GM10248 (cell line): Measurements from ENCODE around the gene TWIST2.

Experiments used
- CTCF ChIA-PET: fragments of 300-600 bp; sonication (Branson Sonifier 250); formaldehyde crosslinking; extraction: SDS; loops from one replicate; lab custom pipeline; 2021; ENCODE audit warnings: antibody characterized with exemption; lab: Yijun Ruan, JAX
- POLR2A ChIA-PET: fragments of 350-650 bp; sonication (Branson Sonifier 250); formaldehyde crosslinking; extraction: SDS; loops from one replicate; lab custom pipeline; 2020; ENCODE audit warnings: antibody characterized with exemption; lab: Yijun Ruan, JAX
- DNase-seq: peaks from one replicate; pipeline ENCODE4 v3.0.0; 2012; ENCODE audit errors: extremely low spot score
- TF ChIP-seq, protein P1 (sequence below): IDR thresholded peaks from 2 replicates; pipeline ENCODE4 v1.5.1; 2012; ENCODE audit warnings: mild to moderate bottlenecking, low read depth; ENCODE audit errors: extremely low read depth, missing control alignments, control extremely low read depth

The TWIST2 gene

DNA sequence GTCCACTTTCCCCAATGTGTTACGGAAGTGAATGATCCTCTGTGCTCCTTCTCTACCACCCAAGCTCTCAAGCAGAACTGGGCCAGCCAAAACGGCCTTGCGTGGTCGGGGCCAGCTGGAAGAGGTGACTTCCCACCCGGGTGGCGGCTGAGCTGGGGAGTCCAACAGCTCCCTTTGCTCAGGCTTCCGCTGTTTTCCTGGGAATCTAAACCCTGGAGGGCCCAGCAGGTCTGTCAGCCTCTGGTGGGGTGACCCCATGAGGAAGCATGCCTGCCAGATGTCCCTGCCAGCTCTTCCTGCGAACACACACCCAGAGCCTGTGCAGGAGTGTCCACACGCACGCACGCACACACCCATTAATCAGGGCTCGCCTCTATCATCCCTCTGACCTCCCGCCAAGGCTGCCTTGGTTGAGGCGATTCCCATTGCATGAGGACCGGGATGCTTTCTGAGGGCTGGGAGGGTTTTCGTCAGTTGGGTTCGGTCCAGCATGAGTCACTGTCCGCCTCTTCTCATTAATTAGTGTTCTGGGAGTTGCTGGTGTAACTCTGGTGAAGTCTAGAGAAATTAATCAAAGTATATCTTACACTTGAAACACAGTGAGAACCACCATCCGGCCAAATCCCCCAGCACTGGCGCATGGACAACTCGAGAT lies 90.6 kb downstream of the TWIST2 start:
- TF ChIP-seq, protein P1, sequence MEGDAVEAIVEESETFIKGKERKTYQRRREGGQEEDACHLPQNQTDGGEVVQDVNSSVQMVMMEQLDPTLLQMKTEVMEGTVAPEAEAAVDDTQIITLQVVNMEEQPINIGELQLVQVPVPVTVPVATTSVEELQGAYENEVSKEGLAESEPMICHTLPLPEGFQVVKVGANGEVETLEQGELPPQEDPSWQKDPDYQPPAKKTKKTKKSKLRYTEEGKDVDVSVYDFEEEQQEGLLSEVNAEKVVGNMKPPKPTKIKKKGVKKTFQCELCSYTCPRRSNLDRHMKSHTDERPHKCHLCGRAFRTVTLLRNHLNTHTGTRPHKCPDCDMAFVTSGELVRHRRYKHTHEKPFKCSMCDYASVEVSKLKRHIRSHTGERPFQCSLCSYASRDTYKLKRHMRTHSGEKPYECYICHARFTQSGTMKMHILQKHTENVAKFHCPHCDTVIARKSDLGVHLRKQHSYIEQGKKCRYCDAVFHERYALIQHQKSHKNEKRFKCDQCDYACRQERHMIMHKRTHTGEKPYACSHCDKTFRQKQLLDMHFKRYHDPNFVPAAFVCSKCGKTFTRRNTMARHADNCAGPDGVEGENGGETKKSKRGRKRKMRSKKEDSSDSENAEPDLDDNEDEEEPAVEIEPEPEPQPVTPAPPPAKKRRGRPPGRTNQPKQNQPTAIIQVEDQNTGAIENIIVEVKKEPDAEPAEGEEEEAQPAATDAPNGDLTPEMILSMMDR: no peak
- POLR2A ChIA-PET: no interaction called here
- CTCF ChIA-PET: no interaction called here
- DNase-seq: no peak

DNA sequence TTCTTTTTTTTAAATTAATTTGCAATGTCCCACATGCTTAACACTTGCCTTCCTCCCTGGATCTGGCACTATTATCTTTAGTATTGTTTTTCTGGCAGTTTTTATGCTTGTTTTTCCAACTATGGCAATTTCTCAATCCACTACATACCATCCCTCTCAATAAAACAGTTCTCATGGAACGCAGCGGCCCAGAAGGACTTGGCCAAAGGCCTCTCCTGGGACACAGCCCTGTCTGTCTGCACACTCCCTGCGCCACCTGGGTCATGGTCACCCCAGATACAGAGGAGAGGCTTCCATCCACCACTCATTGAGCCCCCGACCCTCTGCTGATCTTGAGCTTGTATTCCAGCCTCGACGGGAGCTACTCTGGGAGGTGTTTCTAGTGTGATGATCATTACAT lies 91.2 kb downstream of the TWIST2 start:
- no peak for DNase-seq
- CTCF ChIA-PET: no interaction called here
- POLR2A ChIA-PET: no interaction called here
- TF ChIP-seq, protein P1: no peak

DNA sequence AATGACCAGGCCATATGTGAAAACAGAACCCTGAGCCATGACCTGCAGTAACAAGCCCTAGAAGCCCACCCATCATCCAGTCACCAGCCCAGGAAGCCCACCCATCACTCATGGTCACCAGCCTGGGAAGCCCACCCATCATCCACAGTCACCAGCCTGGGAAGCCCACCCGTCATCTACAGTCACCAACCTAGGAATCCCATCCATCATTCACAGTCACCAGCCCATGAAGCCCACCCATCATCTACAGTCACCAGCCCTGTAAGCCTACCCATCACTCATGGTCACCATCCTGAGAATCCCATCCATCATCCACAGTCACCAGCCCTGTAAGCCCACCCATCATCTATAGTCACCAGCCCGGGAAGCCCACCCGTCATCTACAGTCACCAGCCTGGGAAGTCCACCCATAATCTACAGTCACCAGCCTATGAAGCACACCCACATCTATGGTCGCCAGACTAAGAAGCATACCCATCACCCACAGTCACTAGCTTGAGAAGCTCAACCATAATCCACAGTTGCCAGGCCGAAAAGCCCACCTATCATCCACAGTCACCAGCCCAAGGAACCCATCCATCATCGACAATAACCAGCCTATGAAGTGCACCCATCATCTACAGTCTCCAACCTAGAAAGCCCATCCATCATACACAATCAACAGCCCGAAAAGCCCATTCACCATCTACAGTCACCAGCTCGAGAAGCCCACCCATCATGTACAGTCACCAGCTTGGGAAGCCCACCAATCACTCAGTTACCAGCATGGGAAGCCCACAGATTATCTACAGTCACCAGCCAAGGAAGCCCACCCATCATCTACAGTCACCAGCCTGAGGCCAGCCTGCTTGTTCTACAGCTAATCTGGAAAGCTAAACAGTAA lies 91.9 kb downstream of the TWIST2 start:
- ChIA-PET POLR2A (no interaction called here), CTCF (no interaction called here)
- TF ChIP-seq, protein P1: no peak
- no peak for DNase-seq

DNA sequence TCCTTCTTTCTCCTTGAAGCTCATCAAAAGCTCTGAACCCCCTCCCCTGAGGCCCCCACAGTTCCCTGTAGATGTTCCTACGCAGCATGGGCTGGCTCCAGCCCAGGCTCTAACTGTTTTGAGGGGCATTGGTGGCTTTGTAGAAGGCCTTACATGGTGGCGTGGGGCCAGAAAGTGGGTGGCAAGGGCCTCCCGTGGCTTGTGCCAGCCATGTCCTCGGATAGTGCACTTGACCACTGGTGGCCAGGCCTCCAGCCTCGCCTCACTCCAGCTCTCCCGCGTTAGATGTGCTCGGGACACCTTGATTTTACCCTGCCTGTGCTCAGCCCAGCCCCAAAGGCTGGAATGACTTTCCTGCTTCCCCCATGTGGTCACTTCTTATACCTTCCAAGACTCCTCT lies 92.9 kb downstream of the TWIST2 start:
- no peak for DNase-seq
- CTCF ChIA-PET: no interaction called here
- TF ChIP-seq, protein P1: no peak
- POLR2A ChIA-PET: no interaction called here

DNA sequence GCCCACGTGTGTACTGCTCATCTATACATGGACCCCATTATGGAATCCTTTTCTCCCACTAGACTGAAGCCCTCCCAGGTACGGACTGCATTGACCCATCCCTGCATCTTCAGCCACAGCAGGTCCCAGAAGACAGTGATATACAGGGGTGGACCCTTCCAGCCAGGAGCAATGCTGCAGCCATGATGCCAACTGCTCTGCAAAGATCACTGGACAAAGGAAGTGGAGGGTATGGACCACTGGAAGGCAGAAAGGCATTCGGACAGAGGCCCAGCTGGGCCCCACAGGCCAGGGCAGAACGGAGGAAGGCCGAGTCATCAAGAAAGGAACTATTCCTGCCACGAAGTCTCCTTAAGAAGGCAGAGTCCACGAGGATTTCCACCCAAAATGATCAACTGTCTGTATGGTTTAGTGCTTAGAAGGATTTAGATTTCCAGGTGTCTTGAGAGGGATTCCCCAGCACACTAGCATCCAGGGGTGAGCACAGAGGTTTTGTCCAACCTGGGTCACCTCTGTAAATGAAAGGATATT lies 93.4 kb downstream of the TWIST2 start:
- TF ChIP-seq, protein P1: no peak

DNA sequence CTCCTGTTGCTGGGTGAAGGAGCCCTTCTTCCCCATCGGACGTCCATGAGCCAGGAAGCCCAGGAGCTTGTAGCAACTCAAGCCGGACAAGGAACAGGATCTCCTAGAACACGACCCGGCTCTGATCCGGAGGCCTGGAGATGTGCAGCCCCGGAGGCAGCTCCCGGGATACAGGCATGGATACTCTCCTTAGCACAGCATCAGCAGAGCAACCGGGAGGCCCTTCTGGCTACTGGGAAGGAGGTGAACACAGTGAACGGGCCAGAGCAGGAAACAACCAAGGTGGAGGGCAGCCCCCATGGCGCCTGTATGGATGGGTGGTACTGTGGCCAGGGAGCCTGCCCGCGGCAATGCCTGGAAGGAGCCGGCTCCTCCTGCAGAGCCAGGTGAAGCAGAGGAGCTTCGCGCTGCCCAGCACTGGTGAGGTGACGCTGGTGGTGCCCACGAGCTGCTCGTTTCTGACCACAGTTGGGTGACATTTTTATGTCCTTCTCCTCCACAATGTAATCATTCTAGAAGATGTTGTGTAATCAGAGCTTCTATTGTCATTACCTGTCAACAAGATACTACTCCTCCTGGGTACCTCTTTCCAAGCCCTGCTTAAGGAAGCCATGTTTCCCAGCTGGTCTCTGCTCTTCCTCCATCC lies 94.3 kb downstream of the TWIST2 start:
- ChIA-PET POLR2A (no interaction called here), CTCF (no interaction called here)
- TF ChIP-seq, protein P1: no peak
- no peak for DNase-seq

More for the DNA sequence above, 93.4 kb downstream of the TWIST2 start:
- POLR2A ChIA-PET: no interaction called here
- DNase-seq: no peak
- CTCF ChIA-PET: no interaction called here
